Testis (tissue), 3 donors: ENCODE measurements around the gene SOBP. TPM values are rescaled to one million over a fixed set of nuclear protein-coding genes. Genes with fewer than 3 reads are reported as not detected.

Experiments used
- DNase-seq: peaks from one replicate; pipeline ENCODE4 v3.0.0-alpha.2; 2019
- H3K27ac ChIP-seq, 2 donors: fragments of 200-600 bp; sonication (generic); one replicate each; pipeline ENCODE4 v1.5.1; 2019
- H3K27me3 ChIP-seq: fragments of 200-600 bp; sonication (generic); one replicate; pipeline ENCODE4 v1.5.1; 2019
- H3K36me3 ChIP-seq: fragments of 200-600 bp; sonication (generic); one replicate; pipeline ENCODE4 v1.5.1; 2017; ENCODE audit warnings: low read depth; ENCODE audit errors: missing control alignments
- H3K4me1 ChIP-seq: fragments of 200-600 bp; sonication (generic); one replicate; pipeline ENCODE4 v1.5.1; 2019
- H3K4me3 ChIP-seq, 2 donors: fragments of 200-600 bp; sonication (generic); one replicate each; pipeline ENCODE4 v1.5.1; 2017 to 2019
- H3K9me3 ChIP-seq: fragments of 200-600 bp; sonication (generic); one replicate; pipeline ENCODE4 v1.5.1; 2017
- CTCF ChIP-seq, 3 experiments: fragments of 450-650 bp in 2 of 3; fragments of 200-600 bp in 1 of 3; sonication (generic) in 1 of 3; IDR thresholded peaks; one replicate each; pipeline ENCODE4 v1.5.1; 2016 to 2019; ENCODE audit warnings: antibody characterized with exemption in 3 of 3, mild to moderate bottlenecking in 2 of 3, moderate library complexity in 1 of 3
- POLR2A ChIP-seq: fragments of 450-650 bp; IDR thresholded peaks from one replicate; pipeline ENCODE4 v1.6.1; 2017; ENCODE audit warnings: antibody characterized with exemption, mild to moderate bottlenecking, moderate library complexity
- WGBS, 2 donors: methylation state at CpG; one replicate each; pipeline ENCODE4 v1.1.5; 2018; 5-methylcytosine and 5-hydroxymethylcytosine counted together
- intact Hi-C: fragments of 100-400 bp; cut with DNase I; formaldehyde crosslinking; loops from one replicate; pipeline ENCODE4 v1.15.1; 2023; ENCODE audit warnings: low total_unique reads
- polyA plus RNA-seq: library from polyadenylated mRNA; stranded (reverse); fragments of 350-450 nt; fragmentation: Illumina TruSeq; extraction: RNeasy Lipid Tissue Mini Kit (QIAGEN cat#74804); gene quantifications from one replicate; pipeline ENCODE4 v1.2.3, GENCODE V29; 2014; ENCODE audit warnings: low read depth, low replicate concordance; ENCODE audit not compliant: insufficient read depth
- total RNA-seq, 2 donors: library from RNA; depleted of rRNA; stranded (reverse); fragments of >200 nt; gene quantifications; one replicate each; pipeline ENCODE4 v1.2.3, GENCODE V29; 2016

The SOBP gene
- total and polyA plus RNA-seq, 3 donors from 2014 or later: 13.9 to 27.2 (median 17.2) TPM

GRCh38 chr6:107627969-107628368 is 138.1 kb downstream of the SOBP start:
- no peaks in the 10 kb centered on the region for H3K36me3 ChIP-seq
- no peak for TF ChIP-seq CTCF (IDR thresholded peaks at IDR 0.05)
- no peak for TF ChIP-seq POLR2A
- DNase-seq: no peak
- H3K4me3 ChIP-seq: no peak overlapping the region
- intact Hi-C loops: no loop called here
- WGBS, 2 donors: 75 to 76% methylated on average over 4 of the region's 4 CpGs
- no peak overlapping the region for H3K27ac ChIP-seq
- peaks cover 4% of the 10 kb centered on the region for H3K4me1 ChIP-seq
- no peaks in the 10 kb centered on the region for H3K9me3 ChIP-seq
- H3K27me3 ChIP-seq: no peaks in the 10 kb centered on the region

GRCh38 chr6:107628878-107629277 is 139.0 kb downstream of the SOBP start:
- Histone ChIP-seq H3K4me1 (peaks cover 4% of the 10 kb centered on the region), H3K4me3 (no peak overlapping the region), H3K27ac (no peak overlapping the region), H3K9me3 (no peaks in the 10 kb centered on the region), H3K27me3 (no peaks in the 10 kb centered on the region), H3K36me3 (no peaks in the 10 kb centered on the region)
- intact Hi-C loops: no loop called here
- TF ChIP-seq CTCF (IDR thresholded peaks at IDR 0.05) (no peak), POLR2A (no peak)
- DNase-seq: no peak
- 64 to 76% methylated on average over 3 of the region's 3 CpGs for WGBS, 2 donors

GRCh38 chr6:107629548-107630129 is 139.7 kb downstream of the SOBP start:
- Histone ChIP-seq H3K36me3 (no peaks in the 10 kb centered on the region), H3K4me3 (no peak overlapping the region), H3K4me1 (peaks cover 4% of the 10 kb centered on the region), H3K27me3 (no peaks in the 10 kb centered on the region), H3K27ac (no peak overlapping the region), H3K9me3 (no peaks in the 10 kb centered on the region)
- intact Hi-C loops: no loop called here
- 87 to 91% methylated on average over 6 of the region's 6 CpGs for WGBS, 2 donors
- no peak for DNase-seq
- no peak for TF ChIP-seq CTCF (IDR thresholded peaks at IDR 0.05)
- TF ChIP-seq POLR2A: no peak

- DNase-seq: no peak
- H3K4me1 ChIP-seq: peaks cover 4% of the 10 kb centered on the region
Observed at GRCh38 chr6:107630348-107630977, 140.5 kb downstream of the SOBP start.

More at GRCh38 chr6:107630348-107630977, 140.5 kb downstream of the SOBP start:
- no peak overlapping the region for H3K4me3 ChIP-seq
- intact Hi-C loops: no loop called here
- no peak overlapping the region for H3K27ac ChIP-seq
- TF ChIP-seq POLR2A (no peak), CTCF (IDR thresholded peaks at IDR 0.05) (no peak)
- no peaks in the 10 kb centered on the region for H3K36me3 ChIP-seq
- H3K9me3 ChIP-seq: no peaks in the 10 kb centered on the region
- H3K27me3 ChIP-seq: no peaks in the 10 kb centered on the region
- WGBS, 2 donors: 83 to 89% methylated on average over 4 of the region's 4 CpGs
